Lower leg skin (tissue), 4 donors: ENCODE results near the gene CKB. TPM values are rescaled to one million over a fixed set of nuclear protein-coding genes. Genes with fewer than 3 reads are reported as not detected.

Source experiments
- DNase-seq, 2 donors: peaks; one replicate each; pipeline ENCODE4 v3.0.0-alpha.2; 2019; ENCODE audit warnings: low spot score in 2 of 2
- H3K4me3 ChIP-seq: fragments of 200-600 bp; sonication (generic); 2 replicates; pipeline ENCODE4 v1.5.1; 2017; ENCODE audit warnings: mild to moderate bottlenecking, low read depth; ENCODE audit not compliant: poor library complexity, severe bottlenecking
- POLR2A ChIP-seq, 2 donors: fragments of 450-650 bp; IDR thresholded peaks; one replicate each; pipeline ENCODE4 v1.6.1; 2016 to 2017; ENCODE audit warnings: antibody characterized with exemption in 2 of 2, mild to moderate bottlenecking in 1 of 2, moderate library complexity in 1 of 2
- WGBS, 2 donors: methylation state at CpG; one replicate each; pipeline ENCODE4 v1.1.5; 2018; 5-methylcytosine and 5-hydroxymethylcytosine counted together
- intact Hi-C: fragments of 100-400 bp; cut with DNase I; formaldehyde crosslinking; loops from one replicate; pipeline ENCODE4 v1.15.0; 2023; ENCODE audit warnings: low total_unique reads
- total RNA-seq, 4 donors: library from RNA; depleted of rRNA; stranded (reverse); fragments of >200 nt; gene quantifications; one replicate each; pipeline ENCODE4 v1.1.0, GENCODE V29; 2016
- TF ChIP-seq, protein P1 (sequence below), 3 donors: fragments of 450-650 bp; IDR thresholded peaks; one replicate each; pipeline ENCODE4 v1.5.1; 2016; ENCODE audit warnings: antibody characterized with exemption in 3 of 3, mild to moderate bottlenecking in 3 of 3, moderate library complexity in 2 of 3

The CKB gene
- total RNA-seq, 4 donors from 2014 or later = 168 to 236 (median 214) TPM

DNA sequence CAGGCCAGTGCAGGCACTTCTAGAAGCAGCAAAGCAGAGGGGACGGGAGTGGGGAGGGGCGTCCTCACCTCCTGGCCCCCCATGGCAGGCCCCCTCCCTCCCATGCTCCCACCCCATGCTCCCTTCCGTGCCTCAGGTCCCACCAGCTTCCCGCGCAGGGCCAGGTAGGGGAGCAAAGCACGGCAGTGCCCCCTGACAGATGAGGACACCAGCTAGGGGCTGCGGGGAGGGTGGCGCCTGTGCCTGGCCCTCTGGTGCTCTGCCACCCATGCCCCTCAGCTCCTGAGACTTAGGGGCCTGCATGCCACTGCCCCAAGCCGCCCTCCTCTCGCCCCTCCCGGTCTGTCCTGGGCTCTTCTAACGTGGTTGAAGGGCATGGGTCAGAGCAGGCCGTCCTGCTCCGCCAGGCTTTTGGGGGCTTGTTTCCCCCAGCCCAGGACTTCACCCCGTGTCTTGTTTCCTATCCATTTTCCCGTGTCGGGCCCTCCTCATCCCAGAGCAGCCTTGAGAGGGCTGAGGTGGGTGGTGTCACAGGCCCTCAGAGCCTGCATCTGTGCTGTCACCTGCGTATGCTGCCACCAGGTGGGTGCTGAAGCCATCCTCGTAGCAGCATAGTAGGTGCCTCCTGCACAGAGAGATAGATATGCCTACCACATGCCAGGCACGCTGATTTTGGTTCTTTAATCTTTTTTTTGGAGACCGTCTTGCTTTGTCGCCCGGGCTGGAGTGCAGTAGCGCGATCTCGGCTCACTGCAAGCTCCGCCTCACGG lies 16.6 kb upstream of the CKB start:
- no peak for DNase-seq
- intact Hi-C loops = no loop called here
- TF ChIP-seq, protein P1, sequence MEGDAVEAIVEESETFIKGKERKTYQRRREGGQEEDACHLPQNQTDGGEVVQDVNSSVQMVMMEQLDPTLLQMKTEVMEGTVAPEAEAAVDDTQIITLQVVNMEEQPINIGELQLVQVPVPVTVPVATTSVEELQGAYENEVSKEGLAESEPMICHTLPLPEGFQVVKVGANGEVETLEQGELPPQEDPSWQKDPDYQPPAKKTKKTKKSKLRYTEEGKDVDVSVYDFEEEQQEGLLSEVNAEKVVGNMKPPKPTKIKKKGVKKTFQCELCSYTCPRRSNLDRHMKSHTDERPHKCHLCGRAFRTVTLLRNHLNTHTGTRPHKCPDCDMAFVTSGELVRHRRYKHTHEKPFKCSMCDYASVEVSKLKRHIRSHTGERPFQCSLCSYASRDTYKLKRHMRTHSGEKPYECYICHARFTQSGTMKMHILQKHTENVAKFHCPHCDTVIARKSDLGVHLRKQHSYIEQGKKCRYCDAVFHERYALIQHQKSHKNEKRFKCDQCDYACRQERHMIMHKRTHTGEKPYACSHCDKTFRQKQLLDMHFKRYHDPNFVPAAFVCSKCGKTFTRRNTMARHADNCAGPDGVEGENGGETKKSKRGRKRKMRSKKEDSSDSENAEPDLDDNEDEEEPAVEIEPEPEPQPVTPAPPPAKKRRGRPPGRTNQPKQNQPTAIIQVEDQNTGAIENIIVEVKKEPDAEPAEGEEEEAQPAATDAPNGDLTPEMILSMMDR (IDR thresholded peaks at IDR 0.05) = no peak
- no peak for TF ChIP-seq POLR2A (IDR thresholded peaks at IDR 0.05)
- H3K4me3 ChIP-seq = no peak overlapping the region
- WGBS, 2 donors = 75 to 82% methylated on average over 26 to 28 of the region's 28 CpGs

DNA sequence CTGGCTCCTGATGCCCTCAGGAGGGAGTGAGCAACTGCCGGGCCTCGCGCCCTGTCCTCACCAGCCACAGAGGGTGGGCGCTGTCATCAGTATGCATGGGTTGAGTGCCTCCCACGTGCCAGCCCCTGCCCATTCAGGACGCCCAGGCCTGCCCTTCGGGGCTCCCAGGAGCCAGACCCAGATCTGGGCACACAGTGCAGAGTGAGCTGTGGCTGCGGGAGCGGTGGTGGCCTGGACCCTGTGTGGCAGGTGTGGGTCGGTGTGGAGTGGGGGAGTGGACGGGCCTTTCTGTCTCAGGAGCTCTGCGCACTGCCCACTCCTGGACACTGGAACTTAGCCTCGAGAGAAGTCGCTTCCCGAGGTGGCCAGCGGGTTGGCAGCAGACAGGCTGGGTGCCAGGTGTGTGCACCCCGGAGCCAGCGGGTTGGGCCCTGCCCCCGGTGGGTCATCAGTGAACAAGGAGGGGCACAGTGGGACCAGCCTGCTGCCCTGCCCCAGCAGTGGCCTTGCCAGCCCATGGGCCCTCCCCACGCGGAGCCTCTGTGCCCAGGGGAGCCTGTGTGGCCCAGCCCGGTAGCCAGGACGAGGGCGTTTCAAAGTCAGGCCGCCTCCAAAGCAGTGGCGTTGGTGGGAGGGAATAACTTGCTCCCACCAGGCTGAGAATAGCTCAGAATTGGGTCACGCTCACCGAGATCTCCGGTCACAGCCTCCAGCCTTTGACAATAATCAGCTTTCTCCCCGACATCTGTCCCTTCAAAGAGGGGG lies 15.8 kb upstream of the CKB start:
- 47 to 59% methylated on average over 18 to 25 of the region's 30 CpGs for WGBS, 2 donors
- intact Hi-C loops = no loop called here
- no peak for TF ChIP-seq POLR2A (IDR thresholded peaks at IDR 0.05)
- TF ChIP-seq, protein P1 (IDR thresholded peaks at IDR 0.05) = no peak
- DNase-seq = no peak
- no peak overlapping the region for H3K4me3 ChIP-seq

DNA sequence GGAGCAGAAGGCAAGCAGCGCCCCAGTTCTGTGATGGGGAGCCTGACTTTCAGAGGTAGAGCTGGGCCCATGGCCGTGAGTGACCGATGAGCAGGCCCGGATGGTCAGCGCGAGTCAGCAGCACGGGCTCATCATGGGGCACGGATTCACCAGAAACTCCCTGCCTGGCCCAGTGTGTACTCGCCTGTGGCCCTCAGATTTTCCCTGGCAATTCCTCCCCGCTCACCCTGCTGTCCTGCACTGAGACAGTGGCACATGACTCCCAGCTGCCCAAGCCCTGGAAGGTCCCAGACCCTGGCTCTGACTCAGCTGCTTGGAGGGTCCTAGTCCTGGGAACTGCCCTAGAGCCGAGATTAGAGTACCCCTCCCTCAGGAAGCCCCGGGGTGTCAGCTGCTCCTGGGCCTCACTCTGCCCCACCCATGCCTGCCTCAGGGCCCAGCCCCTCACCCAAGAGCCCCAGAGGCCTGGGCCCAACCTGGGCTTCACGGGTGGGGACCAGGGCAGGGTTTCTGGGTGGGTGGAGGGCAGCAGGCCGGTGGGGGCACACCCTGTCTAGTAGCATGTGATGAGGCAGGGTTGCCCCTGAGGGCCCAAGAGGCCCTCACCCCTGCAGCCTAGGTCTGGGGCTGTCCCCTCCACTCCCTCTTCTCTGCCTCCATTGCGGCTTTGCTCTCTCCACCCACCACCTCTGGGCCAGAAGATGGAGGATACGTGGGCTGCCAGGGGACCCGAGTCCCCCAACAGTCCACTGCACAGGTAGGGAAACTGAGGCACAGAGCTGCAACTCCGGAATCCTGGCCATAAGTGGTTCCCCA lies 14.8 kb upstream of the CKB start:
- DNase-seq = no peak
- intact Hi-C loops = no loop called here
- 61 to 74% methylated on average over 16 to 18 of the region's 18 CpGs for WGBS, 2 donors
- H3K4me3 ChIP-seq = no peak overlapping the region
- TF ChIP-seq, protein P1 (IDR thresholded peaks at IDR 0.05) = no peak
- no peak for TF ChIP-seq POLR2A (IDR thresholded peaks at IDR 0.05)

DNA sequence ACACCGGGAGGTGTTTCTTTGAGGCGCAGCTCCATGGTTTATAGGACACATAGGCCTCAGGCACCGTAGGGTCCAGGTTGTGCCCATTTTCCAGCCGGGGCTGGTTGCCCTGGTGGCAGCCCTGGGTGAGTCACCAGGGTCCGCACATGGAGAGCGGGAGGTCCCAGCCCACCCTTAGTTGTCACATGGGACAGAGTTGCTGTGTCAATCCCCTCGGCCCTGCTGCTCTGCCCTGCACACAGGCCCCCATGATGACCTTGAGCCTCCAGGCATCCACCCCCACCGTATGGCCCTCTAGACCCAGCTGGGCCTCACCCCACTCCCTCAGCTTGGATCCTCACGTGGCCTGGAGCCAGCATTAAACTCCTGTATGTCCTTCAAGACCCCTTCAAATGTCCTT lies 14.1 kb upstream of the CKB start:
- WGBS, 2 donors = 74 to 88% methylated on average over 8 of the region's 9 CpGs
- TF ChIP-seq, protein P1 (IDR thresholded peaks at IDR 0.05) = no peak
- TF ChIP-seq POLR2A (IDR thresholded peaks at IDR 0.05) = no peak
- no peak overlapping the region for H3K4me3 ChIP-seq
- intact Hi-C loops = no loop called here
- no peak for DNase-seq

DNA sequence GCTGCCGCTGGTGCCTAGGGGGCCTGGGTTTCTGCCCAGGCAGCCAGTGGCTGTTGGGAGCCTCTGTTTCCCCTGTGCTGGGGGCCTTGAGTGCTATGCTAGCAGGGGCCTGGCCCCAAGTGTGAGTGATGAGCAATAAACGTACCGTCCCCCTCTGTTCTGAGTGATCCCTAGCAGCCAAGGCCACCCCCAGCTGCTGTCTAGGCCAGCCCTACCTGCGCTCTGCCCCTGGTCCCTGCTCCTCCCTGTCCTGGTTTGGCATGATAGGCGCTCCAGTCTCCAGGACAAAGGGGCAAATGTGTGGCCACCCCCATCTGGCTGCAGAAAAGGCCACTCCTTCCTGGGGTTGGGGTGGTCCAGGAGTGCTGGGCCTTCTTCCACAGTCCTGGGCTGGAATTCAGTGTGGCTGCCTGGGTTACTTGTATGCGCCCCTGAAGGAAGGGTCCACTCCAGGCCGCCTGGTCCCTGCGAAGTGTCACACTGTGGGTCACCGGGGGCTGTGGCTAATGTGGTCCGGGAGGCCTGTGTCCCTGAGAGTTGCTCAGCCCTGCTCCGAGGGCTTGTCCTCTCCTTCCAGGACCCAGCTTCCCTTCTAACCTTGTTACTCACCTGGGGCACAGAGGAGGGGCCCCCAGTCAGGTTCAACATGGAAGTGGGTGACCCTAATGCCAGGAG lies 13.4 kb upstream of the CKB start:
- no peak overlapping the region for H3K4me3 ChIP-seq
- intact Hi-C loops = no loop called here
- DNase-seq = no peak
- TF ChIP-seq POLR2A (IDR thresholded peaks at IDR 0.05) = no peak
- TF ChIP-seq, protein P1 (IDR thresholded peaks at IDR 0.05) = no peak
- WGBS, 2 donors = 78 to 92% methylated on average over 9 to 10 of the region's 11 CpGs
